ENCODE measurements around the gene XYLB. TPM values are rescaled to one million over a fixed set of nuclear protein-coding genes. Genes with fewer than 3 reads are reported as not detected.
"Not testable (repeated sequence)": the region's sequence is repeated elsewhere in the genome, so short reads cannot be mapped to it uniquely, and the experiment has no call there.

The XYLB gene
- total RNA-seq (2021; ENCODE audit: unreplicated experiment): 6.6 TPM
- 4.8 TPM for polyA plus RNA-seq (2012; ENCODE audit: insufficient read length)
- Bru-seq, nascent RNA: percentile 60 among the genes with signal in this experiment
- BruChase-seq, experiment 1, labeled RNA remaining after a 2-hour chase: percentile 62 among the genes with signal in this experiment
- BruChase-seq, experiment 2, labeled RNA remaining after a 6-hour chase: percentile 61 among the genes with signal in this experiment
- long read RNA-seq, partial matches to known transcripts: 6 of 15 reads
- long read RNA-seq, other reads (novel, unspliced or antisense): 7 of 15 reads

GRCh38 chr3:38346587-38347410, at the start of gene XYLB:
TSS of gene XYLB (plus strand) at chr3:38346785. CDS start at chr3:38346869, 84 bp downstream.
- BruUV-seq (replicated peaks): no TSS peak
- Histone ChIP-seq H3K4me3 (ENCODE audit: low read depth in 2 of 2, low read length in 2 of 2) (peak within 1 kb of the TSS; percentile 67 to 71), H3K27me3 (ENCODE audit: control insufficient read depth, insufficient read depth, low read length) (no peaks in the 10 kb centered on the region), H3K27ac (ENCODE audit: low read length) (peak within 1 kb of the TSS; percentile 71), H3K36me3 (ENCODE audit: control insufficient read depth, insufficient read depth, low read length) (no peaks in the 10 kb centered on the region), H3K9me3 (ENCODE audit: control insufficient read depth, insufficient read depth, low read depth, low read length) (no peaks in the 10 kb centered on the region), H3K4me1 (ENCODE audit: control insufficient read depth, insufficient read depth, low read length) (no peaks in the 10 kb centered on the region)
- TF ChIP-seq, protein P1, sequence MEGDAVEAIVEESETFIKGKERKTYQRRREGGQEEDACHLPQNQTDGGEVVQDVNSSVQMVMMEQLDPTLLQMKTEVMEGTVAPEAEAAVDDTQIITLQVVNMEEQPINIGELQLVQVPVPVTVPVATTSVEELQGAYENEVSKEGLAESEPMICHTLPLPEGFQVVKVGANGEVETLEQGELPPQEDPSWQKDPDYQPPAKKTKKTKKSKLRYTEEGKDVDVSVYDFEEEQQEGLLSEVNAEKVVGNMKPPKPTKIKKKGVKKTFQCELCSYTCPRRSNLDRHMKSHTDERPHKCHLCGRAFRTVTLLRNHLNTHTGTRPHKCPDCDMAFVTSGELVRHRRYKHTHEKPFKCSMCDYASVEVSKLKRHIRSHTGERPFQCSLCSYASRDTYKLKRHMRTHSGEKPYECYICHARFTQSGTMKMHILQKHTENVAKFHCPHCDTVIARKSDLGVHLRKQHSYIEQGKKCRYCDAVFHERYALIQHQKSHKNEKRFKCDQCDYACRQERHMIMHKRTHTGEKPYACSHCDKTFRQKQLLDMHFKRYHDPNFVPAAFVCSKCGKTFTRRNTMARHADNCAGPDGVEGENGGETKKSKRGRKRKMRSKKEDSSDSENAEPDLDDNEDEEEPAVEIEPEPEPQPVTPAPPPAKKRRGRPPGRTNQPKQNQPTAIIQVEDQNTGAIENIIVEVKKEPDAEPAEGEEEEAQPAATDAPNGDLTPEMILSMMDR (IDR thresholded peaks at IDR 0.05): peak; percentile 91
- 0 out of 2 replicates have a peak, but pooled peaks have one; percentile 25 for TF ChIP-seq POLR2AphosphoS5 (IDR thresholded peaks at IDR 0.05; ENCODE audit: low read depth, low read length)
- no peak for TF ChIP-seq TCF7L2 (IDR thresholded peaks at IDR 0.05; ENCODE audit: low read depth, low read length)
- peak; percentile 78; the same call in 1 of the 2 replicates for TF ChIP-seq SIN3A (IDR thresholded peaks at IDR 0.05; ENCODE audit: borderline replicate concordance, insufficient read depth, low read depth, low read length)
- TF ChIP-seq REST (IDR thresholded peaks at IDR 0.05; ENCODE audit: insufficient read depth in 1 of 2, low read depth in 2 of 2, low read length in 1 of 2): 0 out of 4 replicates have a peak, but pooled peaks of 1 of the 2 experiments have one; percentile 49
- ChIA-PET POLR2A (no interaction called here), CTCF (interaction anchor here (2.1 kb wide), 1 partner anchor 133 kb away, joined by 8 read pairs; no protein-coding TSS in a partner anchor)
- peak; percentile 98 for ATAC-seq
- intact Hi-C loops (cut with micrococcal nuclease; ENCODE audit: unreplicated experiment): loop anchor here (2.0 kb wide), 1 partner anchor 134 kb away; no protein-coding TSS in a partner anchor
- in situ Hi-C loops (cut with HindIII; ENCODE audit: low pct_unique_long_range_greater_than_20kb, low sequenced_read_pairs): no loop called here
- DNase-seq (ENCODE audit: low read depth, low spot score): peak; percentile 36

GRCh38 chr3:38297053-38297452, 49.5 kb upstream of the XYLB start:
- DNase-seq (ENCODE audit: low read depth, low spot score); intact Hi-C loops (cut with micrococcal nuclease; ENCODE audit: unreplicated experiment); in situ Hi-C loops (cut with HindIII; ENCODE audit: low pct_unique_long_range_greater_than_20kb, low sequenced_read_pairs); H3K4me1 ChIP-seq (ENCODE audit: control insufficient read depth, insufficient read depth, low read length); H3K9me3 ChIP-seq (ENCODE audit: control insufficient read depth, insufficient read depth, low read depth, low read length); BruUV-seq (replicated peaks); CTCF ChIA-PET; H3K27ac ChIP-seq (ENCODE audit: low read length); H3K27me3 ChIP-seq (ENCODE audit: control insufficient read depth, insufficient read depth, low read length); ATAC-seq; H3K36me3 ChIP-seq (ENCODE audit: control insufficient read depth, insufficient read depth, low read length); H3K4me3 ChIP-seq (ENCODE audit: low read depth in 2 of 2, low read length in 2 of 2): not testable (repeated sequence)
- POLR2A ChIA-PET: interaction anchor here (0.7 kb wide), 1 partner anchor 130 kb away, joined by 4 read pairs; no protein-coding TSS in a partner anchor

Measured in Panc1 (cell line).